Esophagus muscularis mucosa (tissue), 4 donors: ENCODE data around the gene MED13L.

ENCODE experiments used
- EP300 ChIP-seq: sonication (generic); formaldehyde crosslinking; IDR thresholded peaks from one replicate; pipeline ENCODE4 v1.6.1; 2017; ENCODE audit warnings: antibody characterized with exemption
- POLR2AphosphoS5 ChIP-seq, 2 donors: sonication (generic); formaldehyde crosslinking; IDR thresholded peaks; one replicate each; pipeline ENCODE4 v1.6.1; 2017; ENCODE audit warnings: antibody characterized with exemption in 2 of 2
- TF ChIP-seq, protein P1 (sequence below), 3 experiments: fragments of 200-600 bp in 2 of 3; fragments of 450-650 bp in 1 of 3; sonication (generic) in 2 of 3; IDR thresholded peaks; one replicate each; pipeline ENCODE4 v1.5.1; 2017 to 2019; ENCODE audit warnings: antibody characterized with exemption in 3 of 3, mild to moderate bottlenecking in 2 of 3, moderate library complexity in 1 of 3

DNA sequence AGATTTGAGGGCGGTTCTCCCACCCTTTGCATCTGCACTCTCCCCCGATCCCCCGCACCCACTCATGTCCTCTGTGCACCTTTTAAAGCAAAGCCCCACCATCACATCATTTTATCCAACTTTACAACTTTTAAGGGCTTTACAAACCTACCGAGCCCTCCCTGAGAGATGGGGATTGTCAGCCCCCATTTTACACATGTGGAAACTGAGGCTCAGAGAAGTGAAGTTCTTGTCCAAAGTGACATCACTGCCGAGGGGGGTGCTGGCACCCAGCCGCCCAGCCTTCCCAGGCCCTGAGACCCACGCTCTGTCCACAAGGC is 334.2 kb downstream of the MED13L start:
- TF ChIP-seq, protein P1, sequence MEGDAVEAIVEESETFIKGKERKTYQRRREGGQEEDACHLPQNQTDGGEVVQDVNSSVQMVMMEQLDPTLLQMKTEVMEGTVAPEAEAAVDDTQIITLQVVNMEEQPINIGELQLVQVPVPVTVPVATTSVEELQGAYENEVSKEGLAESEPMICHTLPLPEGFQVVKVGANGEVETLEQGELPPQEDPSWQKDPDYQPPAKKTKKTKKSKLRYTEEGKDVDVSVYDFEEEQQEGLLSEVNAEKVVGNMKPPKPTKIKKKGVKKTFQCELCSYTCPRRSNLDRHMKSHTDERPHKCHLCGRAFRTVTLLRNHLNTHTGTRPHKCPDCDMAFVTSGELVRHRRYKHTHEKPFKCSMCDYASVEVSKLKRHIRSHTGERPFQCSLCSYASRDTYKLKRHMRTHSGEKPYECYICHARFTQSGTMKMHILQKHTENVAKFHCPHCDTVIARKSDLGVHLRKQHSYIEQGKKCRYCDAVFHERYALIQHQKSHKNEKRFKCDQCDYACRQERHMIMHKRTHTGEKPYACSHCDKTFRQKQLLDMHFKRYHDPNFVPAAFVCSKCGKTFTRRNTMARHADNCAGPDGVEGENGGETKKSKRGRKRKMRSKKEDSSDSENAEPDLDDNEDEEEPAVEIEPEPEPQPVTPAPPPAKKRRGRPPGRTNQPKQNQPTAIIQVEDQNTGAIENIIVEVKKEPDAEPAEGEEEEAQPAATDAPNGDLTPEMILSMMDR (IDR thresholded peaks at IDR 0.05): no peak
- no peak for TF ChIP-seq POLR2AphosphoS5 (IDR thresholded peaks at IDR 0.05)
- TF ChIP-seq EP300: no peak
